Esophagus squamous epithelium (tissue), 5 donors: Measurements from ENCODE around the gene NEDD8. TPM values are rescaled to one million over a fixed set of nuclear protein-coding genes. Genes with fewer than 3 reads are reported as not detected.

Experiments used
- DNase-seq: peaks from one replicate; lab custom pipeline; 2025; lab: John Stamatoyannopoulos, UW
- H3K27ac ChIP-seq, 4 donors: fragments of 200-600 bp; sonication (generic); one replicate each; pipeline ENCODE4 v1.5.1; 2016 to 2019; ENCODE audit warnings: mild to moderate bottlenecking in 1 of 4
- H3K27me3 ChIP-seq, 4 donors: fragments of 200-600 bp; sonication (generic); 1 replicate in 3 of 4; 2 replicates in 1 of 4; pipeline versions ENCODE4 v1.5.1 to v1.6.0; 2017 to 2021; ENCODE audit warnings: antibody characterized with exemption in 1 of 4
- H3K36me3 ChIP-seq, 3 donors: fragments of 200-600 bp; sonication (generic); one replicate each; pipeline ENCODE4 v1.5.1; 2016 to 2019
- H3K4me1 ChIP-seq, 3 donors: fragments of 200-600 bp; sonication (generic); one replicate each; pipeline ENCODE4 v1.5.1; 2017 to 2019
- H3K4me3 ChIP-seq, 4 donors: fragments of 200-600 bp; sonication (generic); 1 replicate in 3 of 4; 2 replicates in 1 of 4; pipeline ENCODE4 v1.5.1; 2016 to 2019; ENCODE audit warnings: mild to moderate bottlenecking in 2 of 4, moderate library complexity in 1 of 4
- H3K9me3 ChIP-seq, 3 donors: fragments of 200-600 bp; sonication (generic); one replicate each; pipeline ENCODE4 v1.5.1; 2016 to 2019
- CTCF ChIP-seq, 6 experiments: fragments of 450-650 bp in 4 of 6; fragments of 200-600 bp in 2 of 6; sonication (generic) in 2 of 6; IDR thresholded peaks; one replicate each; pipeline ENCODE4 v1.5.1; 2016 to 2019; ENCODE audit warnings: antibody characterized with exemption in 6 of 6, mild to moderate bottlenecking in 4 of 6, moderate library complexity in 4 of 6
- POLR2A ChIP-seq, 4 donors: fragments of 450-650 bp; IDR thresholded peaks; one replicate each; pipeline ENCODE4 v1.6.1; 2017; ENCODE audit warnings: antibody characterized with exemption in 4 of 4, mild to moderate bottlenecking in 4 of 4, moderate library complexity in 3 of 4
- WGBS, 2 donors: methylation state at CpG; one replicate each; pipeline ENCODE4 v1.1.5; 2018; 5-methylcytosine and 5-hydroxymethylcytosine counted together
- intact Hi-C: fragments of 100-400 bp; cut with DNase I; formaldehyde crosslinking; loops from one replicate; pipeline ENCODE4 v1.15.0; 2022
- total RNA-seq, 4 donors: library from RNA; depleted of rRNA; stranded (reverse); fragments of >200 nt; gene quantifications; one replicate each; pipeline ENCODE4 v1.1.0, GENCODE V29; 2016
- donor health status: DM: yes; HTN: yes; CAD: no.

Gene NEDD8
- total RNA-seq, 4 donors from 2014 or later, result 93.1 to 182 (median 121) TPM

DNA sequence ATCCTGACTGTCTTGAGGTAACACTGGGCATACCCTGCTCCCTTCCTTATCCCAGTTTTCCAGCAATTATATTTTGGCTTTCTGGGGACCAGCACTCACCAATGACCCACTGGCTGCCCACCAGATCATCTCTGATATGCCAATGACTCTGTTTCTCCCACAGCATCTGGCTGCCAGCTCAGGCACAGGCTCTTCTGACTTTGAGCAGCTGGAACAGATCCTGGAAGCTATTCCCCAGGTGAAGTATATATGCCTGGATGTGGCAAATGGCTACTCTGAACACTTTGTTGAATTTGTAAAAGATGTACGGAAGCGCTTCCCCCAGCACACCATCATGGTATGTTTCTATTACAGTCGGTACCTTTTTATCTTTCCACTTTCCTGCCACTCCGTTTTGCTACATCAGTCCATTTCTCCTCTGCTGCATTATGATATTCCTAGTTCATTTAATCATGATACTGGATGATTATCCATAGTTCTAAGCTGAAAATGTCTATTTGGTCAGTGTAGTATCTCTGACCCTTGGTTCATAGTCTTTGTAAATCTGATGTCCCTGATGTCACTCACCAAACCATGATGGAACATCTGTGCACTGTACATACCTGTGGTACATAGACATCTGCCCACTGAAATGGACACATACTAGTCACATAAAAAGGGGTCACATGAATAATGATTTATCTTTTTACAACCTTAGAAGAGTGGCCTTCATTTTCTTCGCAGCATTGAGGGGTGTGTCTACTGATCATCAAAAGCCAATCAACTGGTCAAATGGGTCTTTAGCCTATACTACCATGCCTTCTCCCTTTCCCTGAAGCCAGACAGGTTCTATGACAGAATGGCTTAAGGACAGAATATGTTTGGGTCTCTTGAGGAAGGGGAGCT, 3.9 kb upstream of the NEDD8 start:
- no peak for DNase-seq
- WGBS, 2 donors, result 88% methylated on average over 5 of the region's 5 CpGs
- H3K4me3 ChIP-seq, result no peak overlapping the region
- peaks cover 29 to 69% (median 40%) of the 10 kb centered on the region in 3 donors for H3K4me1 ChIP-seq
- H3K27me3 ChIP-seq, result no peaks in the 10 kb centered on the region
- H3K27ac ChIP-seq, result no peak overlapping the region
- H3K36me3 ChIP-seq, result peaks cover 10 to 65% (median 26%) of the 10 kb centered on the region in 3 donors
- no peaks in the 10 kb centered on the region for H3K9me3 ChIP-seq
- TF ChIP-seq CTCF (IDR thresholded peaks at IDR 0.05), result no peak
- intact Hi-C loops, result no loop called here

DNA sequence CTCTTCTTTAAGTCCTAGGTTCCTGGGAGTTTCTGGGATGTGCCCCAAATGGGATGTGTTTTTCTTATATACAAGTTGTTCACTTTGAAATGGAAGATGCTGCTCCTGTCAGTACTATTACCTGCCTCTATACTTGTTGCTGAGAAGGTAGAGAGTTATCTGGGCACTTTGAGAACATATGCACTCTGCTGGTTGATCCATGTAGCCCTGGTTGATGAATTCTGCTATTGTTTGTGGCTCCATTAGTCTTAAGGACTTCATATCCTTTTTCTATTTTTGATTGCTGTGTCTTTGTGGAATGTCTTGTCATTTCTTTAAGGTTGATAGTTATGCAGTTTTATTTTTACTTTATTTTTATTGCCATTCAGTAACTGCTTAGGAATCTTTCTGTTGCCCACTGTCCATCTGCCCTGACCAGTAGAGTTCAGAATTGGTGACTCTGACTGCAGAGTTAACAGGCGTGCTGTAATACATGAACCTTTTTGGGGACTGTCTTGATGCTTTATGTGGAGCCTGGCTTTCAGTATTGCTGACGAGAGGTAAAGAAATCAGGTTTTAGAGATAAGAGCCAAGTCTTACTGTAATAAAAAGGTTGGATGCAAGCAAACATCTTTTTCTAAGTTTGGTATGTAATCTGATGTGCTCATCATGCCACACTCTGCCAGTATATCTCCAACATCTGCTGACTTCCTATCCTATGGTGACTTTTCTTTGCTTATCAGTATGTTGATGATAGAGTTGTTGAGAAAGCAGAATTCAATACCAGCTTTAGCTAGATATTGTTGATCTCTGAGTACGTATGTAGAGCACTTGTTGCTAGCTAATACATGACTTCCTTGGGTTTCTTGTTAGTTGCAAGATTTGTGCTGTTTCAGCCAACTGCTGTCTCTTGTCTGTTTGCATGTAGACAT, 2.2 kb upstream of the NEDD8 start:
- no peaks in the 10 kb centered on the region for H3K9me3 ChIP-seq
- peaks cover 20 to 64% (median 33%) of the 10 kb centered on the region in 3 donors for H3K4me1 ChIP-seq
- H3K4me3 ChIP-seq, result no peak overlapping the region
- 91 to 92% methylated on average over 3 of the region's 3 CpGs for WGBS, 2 donors
- peaks cover 0 to 48% (median 14%) of the 10 kb centered on the region in 3 donors for H3K36me3 ChIP-seq
- DNase-seq, result no peak
- intact Hi-C loops, result no loop called here
- no peak for TF ChIP-seq POLR2A (IDR thresholded peaks at IDR 0.05)
- no peak for TF ChIP-seq CTCF (IDR thresholded peaks at IDR 0.05)
- H3K27me3 ChIP-seq, result no peaks in the 10 kb centered on the region
- peak overlapping the region in 2 of 4 donors; percentile 38 to 86 for H3K27ac ChIP-seq

GRCh38 chr14:24233538-24233866, 1.3 kb upstream of the NEDD8 start:
- peaks cover 0 to 40% (median 14%) of the 10 kb centered on the region in 3 donors for H3K36me3 ChIP-seq
- H3K27ac ChIP-seq, result peak overlapping the region; percentile 86 to 97 (median 88)
- intact Hi-C loops, result no loop called here
- peak overlapping the region in 3 of 4 donors; percentile 68 to 97 (median 74) for H3K4me3 ChIP-seq
- TF ChIP-seq POLR2A (IDR thresholded peaks at IDR 0.05) (no peak), CTCF (IDR thresholded peaks at IDR 0.05) (no peak)
- DNase-seq, result no peak
- H3K27me3 ChIP-seq, result no peaks in the 10 kb centered on the region
- H3K4me1 ChIP-seq, result peaks cover 20 to 56% (median 33%) of the 10 kb centered on the region in 3 donors
- 75 to 92% methylated on average over 2 of the region's 2 CpGs for WGBS, 2 donors
- H3K9me3 ChIP-seq, result no peaks in the 10 kb centered on the region

- Histone ChIP-seq H3K4me3 (peak within 1 kb of the TSS; percentile 60 to 97 (median 71)), H3K27ac (peak within 1 kb of the TSS; percentile 86 to 97 (median 88)), H3K4me1 (peaks cover 20 to 50% (median 33%) of the 10 kb centered on the region in 3 donors), H3K36me3 (peaks cover 0 to 40% (median 12%) of the 10 kb centered on the region in 3 donors), H3K27me3 (no peaks in the 10 kb centered on the region), H3K9me3 (no peaks in the 10 kb centered on the region)
- 2 to 7% methylated on average over 17 to 26 of the region's 38 CpGs for WGBS, 2 donors
- no peak for DNase-seq
- intact Hi-C loops, result no loop called here
- TF ChIP-seq POLR2A (IDR thresholded peaks at IDR 0.05) (no peak), CTCF (IDR thresholded peaks at IDR 0.05) (no peak)
These were observed 724 bp upstream of the NEDD8 start, which contains the start of gene GMPR2 for GRCh38 chr14:24232645-24233537. TSS of gene GMPR2 (plus strand) at chr14:24232929. CDS start at chr14:24233254, 325 bp downstream.
